ENCODE measurements around the gene BLZF1. TPM values are rescaled to one million over a fixed set of nuclear protein-coding genes. Genes with fewer than 3 reads are reported as not detected.

Gene BLZF1
- total RNA-seq, 1 donor from 2014 or later: 22.1 TPM

DNA sequence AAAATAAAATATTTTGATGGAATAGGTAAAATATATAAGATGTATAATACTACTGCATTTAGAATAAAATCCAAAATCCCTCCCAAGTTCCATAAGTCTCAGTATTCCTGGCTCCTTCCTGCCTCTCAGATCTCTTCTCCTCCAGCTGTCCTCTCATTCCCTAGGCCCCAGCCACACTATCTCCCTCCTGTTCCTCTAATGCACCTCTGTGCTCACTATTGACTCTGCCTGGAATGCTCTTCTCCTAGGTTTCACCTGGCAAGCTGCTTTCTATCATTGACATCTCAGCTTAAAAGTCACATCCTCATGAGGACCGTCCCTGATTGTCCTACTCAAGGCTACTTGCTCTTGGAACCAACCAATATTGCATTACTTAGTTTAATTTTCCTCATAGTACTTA lies 7.6 kb upstream of the BLZF1 start:
- intact Hi-C loops (cut with DNase I): no loop called here
- no peak overlapping the region for H3K4me3 ChIP-seq
- H3K27me3 ChIP-seq: no peaks in the 10 kb centered on the region
- H3K27ac ChIP-seq: no peak overlapping the region
- no peaks in the 10 kb centered on the region for H3K9me3 ChIP-seq
- H3K36me3 ChIP-seq: no peaks in the 10 kb centered on the region
- DNase-seq (ENCODE audit: extremely low spot score in 2 of 2): no peak
- TF ChIP-seq POLR2A (IDR thresholded peaks at IDR 0.05) (no peak), POLR2AphosphoS5 (IDR thresholded peaks at IDR 0.05; ENCODE audit: insufficient read depth in 1 of 2, low read depth in 1 of 2) (no peak)
- TF ChIP-seq, protein P1, sequence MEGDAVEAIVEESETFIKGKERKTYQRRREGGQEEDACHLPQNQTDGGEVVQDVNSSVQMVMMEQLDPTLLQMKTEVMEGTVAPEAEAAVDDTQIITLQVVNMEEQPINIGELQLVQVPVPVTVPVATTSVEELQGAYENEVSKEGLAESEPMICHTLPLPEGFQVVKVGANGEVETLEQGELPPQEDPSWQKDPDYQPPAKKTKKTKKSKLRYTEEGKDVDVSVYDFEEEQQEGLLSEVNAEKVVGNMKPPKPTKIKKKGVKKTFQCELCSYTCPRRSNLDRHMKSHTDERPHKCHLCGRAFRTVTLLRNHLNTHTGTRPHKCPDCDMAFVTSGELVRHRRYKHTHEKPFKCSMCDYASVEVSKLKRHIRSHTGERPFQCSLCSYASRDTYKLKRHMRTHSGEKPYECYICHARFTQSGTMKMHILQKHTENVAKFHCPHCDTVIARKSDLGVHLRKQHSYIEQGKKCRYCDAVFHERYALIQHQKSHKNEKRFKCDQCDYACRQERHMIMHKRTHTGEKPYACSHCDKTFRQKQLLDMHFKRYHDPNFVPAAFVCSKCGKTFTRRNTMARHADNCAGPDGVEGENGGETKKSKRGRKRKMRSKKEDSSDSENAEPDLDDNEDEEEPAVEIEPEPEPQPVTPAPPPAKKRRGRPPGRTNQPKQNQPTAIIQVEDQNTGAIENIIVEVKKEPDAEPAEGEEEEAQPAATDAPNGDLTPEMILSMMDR (IDR thresholded peaks at IDR 0.05): no peak
- peaks cover 7% of the 10 kb centered on the region for H3K4me1 ChIP-seq

DNA sequence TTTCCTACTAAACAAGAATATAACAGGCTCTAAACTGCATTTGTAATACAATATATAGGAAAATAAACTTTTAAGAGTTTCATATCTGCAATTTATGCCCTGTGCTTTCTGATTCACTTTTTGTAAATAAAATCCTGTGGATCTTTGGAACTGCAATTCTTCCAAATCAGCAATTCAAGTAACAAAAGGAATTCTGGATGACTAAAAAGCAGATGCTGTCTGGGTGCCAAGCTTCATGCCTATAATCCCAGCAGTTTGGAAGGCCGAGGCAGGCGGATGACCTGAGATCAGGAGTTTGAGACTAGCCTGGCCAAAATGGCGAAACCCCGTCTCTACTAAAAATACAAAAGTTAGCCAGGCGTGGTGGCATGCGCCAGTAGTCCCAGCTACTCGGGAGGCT lies 6.7 kb upstream of the BLZF1 start:
- Histone ChIP-seq H3K27ac (no peak overlapping the region), H3K9me3 (no peaks in the 10 kb centered on the region), H3K27me3 (no peaks in the 10 kb centered on the region), H3K4me3 (no peak overlapping the region), H3K36me3 (no peaks in the 10 kb centered on the region), H3K4me1 (peaks cover 7% of the 10 kb centered on the region)
- no peak for TF ChIP-seq POLR2A (IDR thresholded peaks at IDR 0.05)
- TF ChIP-seq, protein P1 (IDR thresholded peaks at IDR 0.05): no peak
- no peak for TF ChIP-seq POLR2AphosphoS5 (IDR thresholded peaks at IDR 0.05; ENCODE audit: insufficient read depth in 1 of 2, low read depth in 1 of 2)
- intact Hi-C loops (cut with DNase I): no loop called here
- DNase-seq (ENCODE audit: extremely low spot score in 2 of 2): no peak

- Histone ChIP-seq H3K27me3 (no peaks in the 10 kb centered on the region), H3K4me1 (peaks cover 7% of the 10 kb centered on the region), H3K4me3 (no peak overlapping the region), H3K36me3 (no peaks in the 10 kb centered on the region), H3K27ac (no peak overlapping the region), H3K9me3 (no peaks in the 10 kb centered on the region)
- DNase-seq (ENCODE audit: extremely low spot score in 2 of 2): no peak
- intact Hi-C loops (cut with DNase I): no loop called here
- TF ChIP-seq POLR2AphosphoS5 (IDR thresholded peaks at IDR 0.05; ENCODE audit: insufficient read depth in 1 of 2, low read depth in 1 of 2): no peak
- no peak for TF ChIP-seq POLR2A (IDR thresholded peaks at IDR 0.05)
- TF ChIP-seq, protein P1 (IDR thresholded peaks at IDR 0.05): no peak
Measured at GRCh38 chr1:169363046-169363730, 4.8 kb upstream of the BLZF1 start.

DNA sequence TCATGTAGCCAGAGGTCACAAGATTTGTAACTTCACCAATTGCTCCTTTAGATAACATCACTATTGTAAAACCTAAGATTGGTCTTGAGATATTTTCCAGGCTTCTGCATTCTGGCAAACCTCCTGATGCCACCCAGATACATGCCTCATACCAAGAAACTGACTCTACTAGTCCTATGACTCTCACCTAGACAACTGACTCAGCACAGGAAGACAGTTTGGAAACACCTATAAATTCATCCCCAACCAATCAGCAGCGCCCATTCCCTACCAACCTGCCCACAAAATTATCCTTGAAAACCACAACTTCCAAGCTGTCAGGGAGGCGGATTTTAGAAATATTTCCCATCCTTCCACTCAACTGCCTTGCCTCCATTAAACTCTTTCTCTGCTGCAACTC lies 3.0 kb upstream of the BLZF1 start:
- TF ChIP-seq POLR2AphosphoS5 (IDR thresholded peaks at IDR 0.05; ENCODE audit: insufficient read depth in 1 of 2, low read depth in 1 of 2) (no peak), POLR2A (IDR thresholded peaks at IDR 0.05) (no peak)
- TF ChIP-seq, protein P1 (IDR thresholded peaks at IDR 0.05): no peak
- H3K27ac ChIP-seq: no peak overlapping the region
- H3K9me3 ChIP-seq: no peaks in the 10 kb centered on the region
- peaks cover 0 to 4% of the 10 kb centered on the region in 2 donors for H3K36me3 ChIP-seq
- no peaks in the 10 kb centered on the region for H3K27me3 ChIP-seq
- no peak overlapping the region for H3K4me3 ChIP-seq
- intact Hi-C loops (cut with DNase I): no loop called here
- peaks cover 24% of the 10 kb centered on the region for H3K4me1 ChIP-seq
- DNase-seq (ENCODE audit: extremely low spot score in 2 of 2): no peak

DNA sequence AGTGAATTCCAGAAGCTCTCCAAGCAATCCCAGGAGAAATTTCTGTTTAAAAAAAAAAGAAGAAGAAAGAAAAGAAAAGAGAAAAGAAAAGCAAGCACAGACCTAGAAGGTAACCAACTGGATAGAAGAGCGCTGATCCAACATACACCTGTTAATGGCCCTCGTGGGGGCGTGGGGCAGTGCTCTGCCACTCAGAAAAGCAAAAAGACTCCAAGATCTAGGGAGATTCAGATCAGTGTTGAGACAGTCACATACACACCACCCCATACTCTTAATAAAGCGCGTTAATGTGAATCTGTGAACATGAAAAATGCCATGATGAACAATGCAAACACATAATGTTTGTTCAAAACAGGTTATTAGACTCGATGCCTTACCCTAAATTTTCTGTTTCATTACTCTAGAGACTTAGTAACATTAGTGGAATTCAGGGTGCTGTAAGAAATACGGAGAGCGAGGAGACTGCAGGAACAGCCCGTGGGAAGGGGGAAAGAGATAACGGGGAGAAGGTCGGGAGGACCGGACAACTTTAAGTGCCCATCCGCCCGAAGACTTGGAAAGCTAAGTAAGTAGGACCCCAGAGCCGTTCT lies 804 bp upstream of the BLZF1 start:
- intact Hi-C loops (cut with DNase I): no loop called here
- Histone ChIP-seq H3K36me3 (peaks cover 0 to 6% of the 10 kb centered on the region in 2 donors), H3K27me3 (no peaks in the 10 kb centered on the region), H3K9me3 (no peaks in the 10 kb centered on the region), H3K27ac (peak overlapping the region; percentile 77), H3K4me3 (peak overlapping the region; percentile 80 to 88), H3K4me1 (peaks cover 18% of the 10 kb centered on the region)
- no peak for DNase-seq (ENCODE audit: extremely low spot score in 2 of 2)
- TF ChIP-seq POLR2A (IDR thresholded peaks at IDR 0.05) (no peak), POLR2AphosphoS5 (IDR thresholded peaks at IDR 0.05; ENCODE audit: insufficient read depth in 1 of 2, low read depth in 1 of 2) (no peak)
- TF ChIP-seq, protein P1 (IDR thresholded peaks at IDR 0.05): no peak
